GM23338 (cell line): ENCODE measurements around the gene RRP36. TPM values are rescaled to one million over a fixed set of nuclear protein-coding genes. Genes with fewer than 3 reads are reported as not detected.

Source experiments
- ATAC-seq: fragments of 200-7000 bp; cut with Tn5 transposase; 3 replicates; pipeline ENCODE4 v1.9.1; 2020
- DNase-seq: peaks from one replicate; pipeline ENCODE4 v3.0.0-alpha.2; 2015; ENCODE audit warnings: low spot score
- H2AFZ ChIP-seq: fragments of 200-600 bp; sonication (generic); 2 replicates; pipeline ENCODE4 v1.8.0; 2016; ENCODE audit warnings: antibody characterized with exemption, mild to moderate bottlenecking, moderate library complexity
- H3F3A ChIP-seq: fragments of 200-600 bp; sonication (generic); replicated peaks from 2 replicates; pipeline ENCODE4 v1.8.0; 2017; ENCODE audit warnings: antibody characterized with exemption, mixed run types, low read depth
- H3K27ac ChIP-seq: fragments of 200-600 bp; sonication (generic); 2 replicates; pipeline ENCODE4 v1.6.1; 2016; ENCODE audit warnings: low read depth
- H3K27me3 ChIP-seq: fragments of 200-600 bp; sonication (generic); 2 replicates; pipeline ENCODE4 v1.8.0; 2016; ENCODE audit warnings: mild to moderate bottlenecking, mixed run types, moderate library complexity; ENCODE audit not compliant: insufficient read depth
- H3K36me3 ChIP-seq: fragments of 200-600 bp; sonication (generic); 2 replicates; pipeline ENCODE4 v1.8.0; 2016; ENCODE audit warnings: mild to moderate bottlenecking; ENCODE audit not compliant: insufficient read depth
- H3K4me1 ChIP-seq: fragments of 200-600 bp; sonication (generic); 2 replicates; pipeline ENCODE4 v1.8.0; 2016; ENCODE audit warnings: mild to moderate bottlenecking, moderate library complexity; ENCODE audit not compliant: insufficient read depth
- H3K4me2 ChIP-seq: fragments of 200-600 bp; sonication (generic); 2 replicates; pipeline ENCODE4 v1.7.1; 2017; ENCODE audit warnings: mixed run types
- H3K4me3 ChIP-seq: fragments of 200-600 bp; sonication (generic); 2 replicates; pipeline ENCODE4 v1.6.1; 2016; ENCODE audit warnings: mixed run types
- H3K79me2 ChIP-seq: fragments of 200-600 bp; sonication (generic); replicated peaks from 2 replicates; pipeline ENCODE4 v1.8.0; 2017; ENCODE audit warnings: mild to moderate bottlenecking; ENCODE audit not compliant: insufficient read depth
- H3K9me2 ChIP-seq: fragments of 200-600 bp; sonication (generic); 2 replicates; pipeline ENCODE4 v1.8.0; 2017; ENCODE audit not compliant: insufficient read depth
- H4K20me1 ChIP-seq: fragments of 200-600 bp; sonication (generic); replicated peaks from 2 replicates; pipeline ENCODE4 v1.8.0; 2017; ENCODE audit warnings: mild to moderate bottlenecking; ENCODE audit not compliant: insufficient read depth
- H3K27ac Mint-ChIP-seq: 2 replicates; pipeline ENCODE4 v1.8.0; 2020; ENCODE audit warnings: inconsistent platforms, mild to moderate bottlenecking, moderate library complexity, mixed read lengths
- H3K27me3 Mint-ChIP-seq: 3 replicates; pipeline ENCODE4 v1.8.0; 2022; ENCODE audit warnings: low read depth, mild to moderate bottlenecking, moderate library complexity, mixed read lengths, inconsistent platforms; ENCODE audit not compliant: insufficient read depth, poor library complexity
- H3K36me3 Mint-ChIP-seq: 3 replicates; pipeline ENCODE4 v1.8.0; 2021; ENCODE audit warnings: low read depth, mild to moderate bottlenecking, inconsistent platforms, moderate library complexity, mixed read lengths
- H3K4me1 Mint-ChIP-seq: 3 replicates; pipeline ENCODE4 v1.8.0; 2020; ENCODE audit warnings: mild to moderate bottlenecking, inconsistent platforms, mixed read lengths
- H3K4me3 Mint-ChIP-seq: 3 replicates; pipeline ENCODE4 v1.8.0; 2021; ENCODE audit warnings: moderate library complexity, mild to moderate bottlenecking, inconsistent platforms, mixed read lengths
- H3K9me3 Mint-ChIP-seq: 3 replicates; pipeline ENCODE4 v1.8.0; 2020; ENCODE audit warnings: moderate library complexity, mild to moderate bottlenecking, inconsistent platforms, mixed read lengths
- CREB1 ChIP-seq: fragments of 250-450 bp; sonication (Bioruptor Pico); IDR thresholded peaks from 2 replicates; pipeline ENCODE4 v1.5.0; 2020; ENCODE audit warnings: low read depth, mild to moderate bottlenecking, moderate library complexity
- CTCF ChIP-seq, 2 experiments: fragments of 200-600 bp in 1 of 2; sonication (generic) in 1 of 2; conservative IDR thresholded peaks; 2 replicates each; pipeline versions ENCODE4 v1.5.1 to v1.6.1; 2016 to 2017; ENCODE audit warnings: antibody characterized with exemption in 2 of 2, low read depth in 2 of 2, mild to moderate bottlenecking in 2 of 2, moderate library complexity in 1 of 2
- EZH2phosphoT487 ChIP-seq: fragments of 200-600 bp; sonication (generic); IDR thresholded peaks from one replicate; pipeline ENCODE4 v1.8.1; 2018; ENCODE audit warnings: antibody characterized with exemption; ENCODE audit not compliant: unreplicated experiment
- NANOG ChIP-seq: IDR thresholded peaks from 2 replicates; pipeline ENCODE4 v1.6.1; 2016; ENCODE audit warnings: antibody characterized with exemption, borderline replicate concordance
- POLR2AphosphoS5 ChIP-seq: IDR thresholded peaks from 2 replicates; pipeline ENCODE4 v1.6.1; 2016; ENCODE audit warnings: antibody characterized with exemption, low read depth
- STAT1 ChIP-seq: IDR thresholded peaks from one replicate; pipeline ENCODE4 v1.6.1; 2016; ENCODE audit warnings: antibody characterized with exemption; ENCODE audit not compliant: unreplicated experiment
- ZNF331 ChIP-seq: fragments of 250-450 bp; sonication (Bioruptor Pico); IDR thresholded peaks from 2 replicates; pipeline ENCODE4 v1.5.0; 2020; ENCODE audit warnings: low read depth, mild to moderate bottlenecking, moderate library complexity
- ZNF462 ChIP-seq: fragments of 250-450 bp; sonication (Bioruptor Pico); IDR thresholded peaks from 2 replicates; pipeline ENCODE4 v1.5.0; 2020; ENCODE audit warnings: mild to moderate bottlenecking, moderate library complexity
- polyA plus RNA-seq: library from polyadenylated mRNA; unstranded; fragments of >200 nt; fragmentation: Nextera tagmentation; extraction: Ambion mirVana; gene quantifications from 2 replicates; pipeline ENCODE4 v1.2.1, GENCODE V29; 2016
- total RNA-seq: library from RNA; depleted of rRNA; stranded (reverse); fragments of >200 nt; shearing (Covaris generic); gene quantifications from 2 replicates; pipeline ENCODE4 v1.2.3, GENCODE V29; 2014

The RRP36 gene
- total and polyA plus RNA-seq, 2 experiments from 2014 or later, result 64.7 to 106 TPM

- H3K36me3 ChIP-seq, result no peaks in the 10 kb centered on the region
- no peak for DNase-seq
- H3K4me1 ChIP-seq, result no peaks in the 10 kb centered on the region
- H3K4me2 ChIP-seq, result no peak overlapping the region
- ATAC-seq, result no peak
- Mint-ChIP-seq H3K27ac (no peak overlapping the region), H3K4me3 (no peak overlapping the region), H3K4me1 (peaks cover under 1% of the 10 kb centered on the region; the same call in 1 of the 3 replicates), H3K27me3 (peaks cover 9% of the 10 kb centered on the region), H3K36me3 (peaks cover 43% of the 10 kb centered on the region), H3K9me3 (no peaks in the 10 kb centered on the region)
- no peaks in the 10 kb centered on the region for H4K20me1 ChIP-seq
- no peaks in the 10 kb centered on the region for H3K79me2 ChIP-seq
- TF ChIP-seq CTCF (conservative IDR thresholded peaks at IDR 0.05; ENCODE audit: low read depth in 2 of 2), result 0 out of 4 replicates have a peak, but pooled peaks of 1 of the 2 experiments have one; percentile 1
- no peak for TF ChIP-seq POLR2AphosphoS5
- no peak overlapping the region for H2AFZ ChIP-seq
- no peaks in the 10 kb centered on the region for H3F3A ChIP-seq
- H3K9me2 ChIP-seq, result no peaks in the 10 kb centered on the region
- no peak overlapping the region for H3K27ac ChIP-seq
- no peak overlapping the region for H3K4me3 ChIP-seq
- no peaks in the 10 kb centered on the region for H3K27me3 ChIP-seq
Measured at GRCh38 chr6:43045371-43045930, 24.0 kb downstream of the RRP36 start.

DNA sequence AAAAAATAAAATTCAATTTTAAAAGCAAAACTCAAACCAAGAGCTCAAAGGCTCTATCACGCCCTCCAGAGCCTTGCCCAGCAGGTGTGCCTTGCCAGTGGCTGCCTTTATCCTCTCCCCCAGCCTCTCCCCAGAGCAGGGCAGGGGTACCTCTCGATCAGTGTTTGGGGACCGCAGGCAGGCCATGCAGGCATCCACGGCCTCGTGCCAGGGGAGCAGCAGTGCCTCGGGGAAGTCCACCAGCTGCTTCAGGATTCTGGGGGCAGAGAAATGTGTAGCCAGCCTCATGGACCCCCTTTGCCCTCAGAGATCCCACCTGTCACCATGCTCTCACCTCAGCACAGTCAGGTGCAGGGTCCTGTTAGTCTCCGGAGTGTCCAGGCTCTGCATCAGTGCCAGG lies 26.6 kb downstream of the RRP36 start:
- H3K79me2 ChIP-seq, result no peaks in the 10 kb centered on the region; the same call in 1 of the 2 replicates
- peaks cover 7% of the 10 kb centered on the region; the same call in 1 of the 2 replicates for H3K4me1 ChIP-seq
- peaks cover 11% of the 10 kb centered on the region for H3K27me3 Mint-ChIP-seq
- no peaks in the 10 kb centered on the region for H3K36me3 ChIP-seq
- peaks cover 18% of the 10 kb centered on the region for H3K4me1 Mint-ChIP-seq
- H3K27ac Mint-ChIP-seq, result no peak overlapping the region
- DNase-seq, result no peak
- H3K9me2 ChIP-seq, result no peaks in the 10 kb centered on the region
- H3F3A ChIP-seq, result 0 out of 2 replicates have a peak, but pooled peaks cover under 1% of the 10 kb centered on the region
- no peak overlapping the region for H3K4me3 ChIP-seq
- ATAC-seq, result no peak
- H4K20me1 ChIP-seq, result no peaks in the 10 kb centered on the region
- no peak overlapping the region for H3K27ac ChIP-seq
- no peak overlapping the region for H3K4me3 Mint-ChIP-seq
- no peak overlapping the region for H2AFZ ChIP-seq
- H3K36me3 Mint-ChIP-seq, result peaks cover 42% of the 10 kb centered on the region
- no peaks in the 10 kb centered on the region for H3K9me3 Mint-ChIP-seq
- no peak overlapping the region for H3K4me2 ChIP-seq
- no peaks in the 10 kb centered on the region for H3K27me3 ChIP-seq
- TF ChIP-seq NANOG, result no peak
- TF ChIP-seq CREB1 (CRISPR knock-in tag), result no peak
- no peak for TF ChIP-seq EZH2phosphoT487
- TF ChIP-seq ZNF462 (CRISPR knock-in tag), result no peak
- TF ChIP-seq POLR2AphosphoS5, result no peak
- TF ChIP-seq ZNF331 (CRISPR knock-in tag), result no peak
- TF ChIP-seq STAT1, result no peak
